ENCODE results near the gene NLGN1. TPM values are rescaled to one million over a fixed set of nuclear protein-coding genes. Genes with fewer than 3 reads are reported as not detected.
A peak's percentile ranks its signal among the peaks of the same experiment; 100 is the strongest.

The NLGN1 gene
- total and polyA plus RNA-seq, 2 of the 13 experiments (the other 11 are each of a cell fraction or from before 2014, with no cell fraction given) = not detected

DNA sequence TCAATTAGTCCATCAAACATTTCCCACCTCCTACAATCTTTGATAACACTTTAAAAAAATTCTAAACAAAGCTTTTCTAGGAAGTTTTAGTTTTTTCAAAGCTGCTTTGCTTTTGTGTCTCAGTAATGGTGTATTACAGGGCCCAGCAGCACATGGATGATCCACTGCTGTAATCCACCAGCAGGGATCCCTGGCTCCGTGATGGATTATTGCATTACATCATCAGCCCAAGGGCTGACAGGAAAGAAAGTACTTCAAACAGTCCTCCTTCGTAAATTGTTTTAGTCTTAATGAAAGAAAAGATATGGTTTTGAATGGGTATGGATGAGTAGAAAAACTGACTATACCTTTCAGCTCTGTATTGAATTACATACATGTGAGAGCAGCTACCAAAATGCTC is 772.7 kb downstream of the NLGN1 start:
- no peak for ATAC-seq
- 0% methylated on average over 2 of the region's 2 CpGs for WGBS (ENCODE audit: low lambda C conversion rate)

DNA sequence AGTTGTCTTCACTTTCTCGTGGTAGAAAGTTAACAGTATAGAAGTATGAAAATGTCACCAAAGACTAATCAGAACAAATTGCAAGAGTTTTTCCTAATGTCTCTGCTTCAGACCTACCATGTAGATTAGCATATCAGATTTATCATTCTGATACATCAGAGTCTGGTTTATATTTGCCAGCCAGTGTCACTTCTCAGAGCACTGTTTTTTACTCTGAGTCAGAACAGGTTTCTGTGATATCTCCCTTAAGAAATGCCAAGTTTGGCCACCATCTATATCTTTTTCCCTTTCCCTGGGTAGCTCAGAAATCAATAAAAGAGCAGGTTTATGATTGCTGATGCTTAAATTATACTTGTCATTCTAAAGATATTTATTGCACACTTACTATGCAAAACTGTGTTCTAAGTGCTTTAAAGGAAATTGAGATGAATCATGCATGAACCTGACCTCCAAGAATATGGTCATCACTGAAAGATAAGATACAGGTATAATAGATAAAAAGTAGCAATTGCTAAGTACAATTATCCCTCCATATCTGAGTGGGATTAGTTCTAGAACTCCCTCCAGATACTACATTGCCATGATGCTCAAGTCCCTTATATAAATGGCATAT is 788.9 kb downstream of the NLGN1 start:
- Histone ChIP-seq H2AFZ (ENCODE audit: low read length) (no peak overlapping the region), H3K9ac (ENCODE audit: insufficient read depth, low read depth, low read length) (no peak overlapping the region), H4K20me1 (ENCODE audit: insufficient read depth, low read length) (no peaks in the 10 kb centered on the region), H3K27me3 (ENCODE audit: control insufficient read depth in 1 of 2, insufficient read depth in 2 of 2, low read length in 2 of 2) (no peaks in the 10 kb centered on the region), H3K27ac (ENCODE audit: extremely low read length, insufficient read depth, low read length) (no peak overlapping the region), H3K4me2 (ENCODE audit: low read depth, low read length) (no peak overlapping the region), H3K4me1 (ENCODE audit: insufficient read depth, low read length) (no peaks in the 10 kb centered on the region), H3K4me3 (replicated peaks in 1 of 3; ENCODE audit: insufficient read depth in 1 of 3, low read depth in 2 of 3, low read length in 3 of 3) (no peak overlapping the region), H3K9me3 (ENCODE audit: low read length) (no peaks in the 10 kb centered on the region), H3K36me3 (replicated peaks in 1 of 2; ENCODE audit: control insufficient read depth in 1 of 2, insufficient read depth in 2 of 2, low read length in 2 of 2) (no peaks in the 10 kb centered on the region), H3K79me2 (ENCODE audit: insufficient read depth, low read length) (no peaks in the 10 kb centered on the region)
- BruUV-seq (replicated peaks) = no TSS peak
- in situ Hi-C loops (cut with HindIII; ENCODE audit: extremely low pct_ligation_motif_present, low pct_unique_long_range_greater_than_20kb) (no loop called here), intact Hi-C loops (cut with micrococcal nuclease; ENCODE audit: unreplicated experiment) (no loop called here)
- POLR2A ChIA-PET = no interaction called here
- FAIRE-seq (no peak), ATAC-seq (no peak), DNase-seq (ENCODE audit: low spot score) (no peak)
- WGBS (ENCODE audit: low lambda C conversion rate) = 0% methylated on average over 1 of the region's 1 CpG
- CTCF ChIA-PET (ENCODE audit: low intra/inter-chr PET ratio, low total read pairs) = no interaction called here
- TF ChIP-seq, protein P1, sequence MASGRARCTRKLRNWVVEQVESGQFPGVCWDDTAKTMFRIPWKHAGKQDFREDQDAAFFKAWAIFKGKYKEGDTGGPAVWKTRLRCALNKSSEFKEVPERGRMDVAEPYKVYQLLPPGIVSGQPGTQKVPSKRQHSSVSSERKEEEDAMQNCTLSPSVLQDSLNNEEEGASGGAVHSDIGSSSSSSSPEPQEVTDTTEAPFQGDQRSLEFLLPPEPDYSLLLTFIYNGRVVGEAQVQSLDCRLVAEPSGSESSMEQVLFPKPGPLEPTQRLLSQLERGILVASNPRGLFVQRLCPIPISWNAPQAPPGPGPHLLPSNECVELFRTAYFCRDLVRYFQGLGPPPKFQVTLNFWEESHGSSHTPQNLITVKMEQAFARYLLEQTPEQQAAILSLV (CRISPR knock-in tag; IDR thresholded peaks at IDR 0.05; ENCODE audit: borderline replicate concordance) = no peak
- TF ChIP-seq, protein P2, sequence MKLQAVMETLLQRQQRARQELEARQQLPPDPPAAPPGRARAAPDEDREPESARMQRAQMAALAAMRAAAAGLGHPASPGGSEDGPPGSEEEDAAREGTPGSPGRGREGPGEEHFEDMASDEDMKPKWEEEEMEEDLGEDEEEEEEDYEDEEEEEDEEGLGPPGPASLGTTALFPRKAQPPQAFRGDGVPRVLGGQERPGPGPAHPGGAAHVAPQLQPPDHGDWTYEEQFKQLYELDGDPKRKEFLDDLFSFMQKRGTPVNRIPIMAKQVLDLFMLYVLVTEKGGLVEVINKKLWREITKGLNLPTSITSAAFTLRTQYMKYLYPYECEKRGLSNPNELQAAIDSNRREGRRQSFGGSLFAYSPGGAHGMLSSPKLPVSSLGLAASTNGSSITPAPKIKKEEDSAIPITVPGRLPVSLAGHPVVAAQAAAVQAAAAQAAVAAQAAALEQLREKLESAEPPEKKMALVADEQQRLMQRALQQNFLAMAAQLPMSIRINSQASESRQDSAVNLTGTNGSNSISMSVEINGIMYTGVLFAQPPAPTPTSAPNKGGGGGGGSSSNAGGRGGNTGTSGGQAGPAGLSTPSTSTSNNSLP (IDR thresholded peaks at IDR 0.05; ENCODE audit: low read depth, low read length) = no peak
- no peak for TF ChIP-seq ARNT2 (CRISPR knock-in tag; IDR thresholded peaks at IDR 0.05; ENCODE audit: low read depth)
- TF ChIP-seq, protein P3, sequence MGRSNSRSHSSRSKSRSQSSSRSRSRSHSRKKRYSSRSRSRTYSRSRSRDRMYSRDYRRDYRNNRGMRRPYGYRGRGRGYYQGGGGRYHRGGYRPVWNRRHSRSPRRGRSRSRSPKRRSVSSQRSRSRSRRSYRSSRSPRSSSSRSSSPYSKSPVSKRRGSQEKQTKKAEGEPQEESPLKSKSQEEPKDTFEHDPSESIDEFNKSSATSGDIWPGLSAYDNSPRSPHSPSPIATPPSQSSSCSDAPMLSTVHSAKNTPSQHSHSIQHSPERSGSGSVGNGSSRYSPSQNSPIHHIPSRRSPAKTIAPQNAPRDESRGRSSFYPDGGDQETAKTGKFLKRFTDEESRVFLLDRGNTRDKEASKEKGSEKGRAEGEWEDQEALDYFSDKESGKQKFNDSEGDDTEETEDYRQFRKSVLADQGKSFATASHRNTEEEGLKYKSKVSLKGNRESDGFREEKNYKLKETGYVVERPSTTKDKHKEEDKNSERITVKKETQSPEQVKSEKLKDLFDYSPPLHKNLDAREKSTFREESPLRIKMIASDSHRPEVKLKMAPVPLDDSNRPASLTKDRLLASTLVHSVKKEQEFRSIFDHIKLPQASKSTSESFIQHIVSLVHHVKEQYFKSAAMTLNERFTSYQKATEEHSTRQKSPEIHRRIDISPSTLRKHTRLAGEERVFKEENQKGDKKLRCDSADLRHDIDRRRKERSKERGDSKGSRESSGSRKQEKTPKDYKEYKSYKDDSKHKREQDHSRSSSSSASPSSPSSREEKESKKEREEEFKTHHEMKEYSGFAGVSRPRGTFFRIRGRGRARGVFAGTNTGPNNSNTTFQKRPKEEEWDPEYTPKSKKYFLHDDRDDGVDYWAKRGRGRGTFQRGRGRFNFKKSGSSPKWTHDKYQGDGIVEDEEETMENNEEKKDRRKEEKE (IDR thresholded peaks at IDR 0.05) = no peak
- TF ChIP-seq, protein P4, sequence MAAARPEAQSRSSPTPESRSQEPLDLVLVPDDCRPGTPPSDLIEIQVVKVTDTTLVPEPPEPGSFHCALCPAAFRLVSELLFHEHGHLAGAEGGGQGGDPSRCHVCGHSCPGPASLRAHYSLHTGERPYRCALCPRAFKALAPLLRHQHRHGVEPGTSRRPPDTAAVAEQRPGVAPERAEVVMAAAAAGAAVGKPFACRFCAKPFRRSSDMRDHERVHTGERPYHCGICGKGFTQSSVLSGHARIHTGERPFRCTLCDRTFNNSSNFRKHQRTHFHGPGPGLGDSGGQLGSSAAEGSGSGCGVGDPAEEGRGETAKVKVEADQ (CRISPR knock-in tag; IDR thresholded peaks at IDR 0.05; ENCODE audit: borderline replicate concordance) = no peak

More for the DNA sequence above, 772.7 kb downstream of the NLGN1 start:
- Histone ChIP-seq H3K79me2 (ENCODE audit: insufficient read depth, low read length) (no peaks in the 10 kb centered on the region), H3K4me1 (ENCODE audit: insufficient read depth, low read length) (no peaks in the 10 kb centered on the region), H4K20me1 (ENCODE audit: insufficient read depth, low read length) (no peaks in the 10 kb centered on the region), H3K4me3 (replicated peaks in 1 of 3; ENCODE audit: insufficient read depth in 1 of 3, low read depth in 2 of 3, low read length in 3 of 3) (no peak overlapping the region), H3K9ac (ENCODE audit: insufficient read depth, low read depth, low read length) (no peak overlapping the region), H3K36me3 (replicated peaks in 1 of 2; ENCODE audit: control insufficient read depth in 1 of 2, insufficient read depth in 2 of 2, low read length in 2 of 2) (no peaks in the 10 kb centered on the region), H3K27me3 (ENCODE audit: control insufficient read depth in 1 of 2, insufficient read depth in 2 of 2, low read length in 2 of 2) (no peaks in the 10 kb centered on the region), H3K4me2 (ENCODE audit: low read depth, low read length) (no peak overlapping the region), H2AFZ (ENCODE audit: low read length) (no peak overlapping the region), H3K9me3 (ENCODE audit: low read length) (no peaks in the 10 kb centered on the region), H3K27ac (ENCODE audit: extremely low read length, insufficient read depth, low read length) (no peak overlapping the region)
- FAIRE-seq (no peak), DNase-seq (ENCODE audit: low spot score) (no peak)
- POLR2A ChIA-PET = no interaction called here
- CTCF ChIA-PET (ENCODE audit: low intra/inter-chr PET ratio, low total read pairs) = no interaction called here
- intact Hi-C loops (cut with micrococcal nuclease; ENCODE audit: unreplicated experiment) = no loop called here
- TF ChIP-seq ATF7 (IDR thresholded peaks at IDR 0.05) = peak; percentile 31; the same call in 1 of the 2 replicates
- no peak for TF ChIP-seq ATF7 (CRISPR knock-in tag; IDR thresholded peaks at IDR 0.05)
- TF ChIP-seq ZNF468 (CRISPR knock-in tag; IDR thresholded peaks at IDR 0.05) = no peak
- in situ Hi-C loops (cut with HindIII; ENCODE audit: extremely low pct_ligation_motif_present, low pct_unique_long_range_greater_than_20kb) = no loop called here
- no TSS peak for BruUV-seq (replicated peaks)
